ENCODE measurements around the gene GYG1. TPM values are rescaled to one million over a fixed set of nuclear protein-coding genes. Genes with fewer than 3 reads are reported as not detected.
A peak's percentile ranks its signal among the peaks of the same experiment; 100 is the strongest.

The GYG1 gene
- polyA plus RNA-seq, 2 of the 4 experiments (the other 2 are of a cell fraction) = 39.6 to 59.8 TPM

DNA sequence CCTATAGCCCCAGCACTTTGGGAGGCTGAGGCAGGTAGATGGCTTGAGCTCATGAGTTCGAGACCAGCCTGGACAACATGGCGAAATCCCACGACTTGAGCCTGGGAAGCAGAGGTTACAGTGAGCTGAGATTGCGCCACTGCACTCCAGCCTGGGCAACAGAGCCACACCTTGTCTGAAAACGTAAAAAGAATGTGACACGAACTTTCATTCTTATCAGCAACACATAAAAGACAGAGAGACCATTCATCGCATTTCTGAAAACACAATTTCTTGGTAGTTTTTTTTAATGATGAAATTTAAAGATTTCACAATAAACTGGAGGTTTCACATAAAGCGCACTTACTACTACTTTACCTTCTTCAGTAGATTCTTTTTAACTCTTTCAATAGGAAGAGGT, 76.5 kb downstream of the GYG1 start:
- no peaks in the 10 kb centered on the region for H3K9me3 ChIP-seq
- H3K27ac ChIP-seq = no peak overlapping the region
- 90% methylated on average over 8 of the region's 8 CpGs for whole genome bisulfite sequencing (ENCODE audit: missing lambda C conversion rate)
- TF ChIP-seq, protein P1, sequence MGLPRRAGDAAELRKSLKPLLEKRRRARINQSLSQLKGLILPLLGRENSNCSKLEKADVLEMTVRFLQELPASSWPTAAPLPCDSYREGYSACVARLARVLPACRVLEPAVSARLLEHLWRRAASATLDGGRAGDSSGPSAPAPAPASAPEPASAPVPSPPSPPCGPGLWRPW (IDR thresholded peaks at IDR 0.05) = no peak
- FAIRE-seq = no peak
- ChIA-PET POLR2A (no interaction called here), CTCF (no interaction called here)
- no peak overlapping the region for H3K4me3 ChIP-seq
- DNase-seq (ENCODE audit: low read depth in 1 of 2, low spot score in 1 of 2) = peak in 1 of 2 experiments; percentile 16
- no peak overlapping the region for H3K4me2 ChIP-seq
- H3K4me1 ChIP-seq = no peaks in the 10 kb centered on the region
- no peak for ATAC-seq

Other genes starting within 250 kb of the GYG1 start
- gene CPB1, start 163.7 kb upstream of the GYG1 start, polyA plus RNA-seq (2011; rRNA removed) = not detected in 2 replicates
- not detected in 3 replicates for gene CPB1, start 163.7 kb upstream of the GYG1 start, polyA plus RNA-seq (2017; fragmentation: RNase III; extraction: RNeasy Plus Mini Kit Qiagen cat#74134 plus additional on column Dnase treatment)
- not detected in 2 replicates for gene CPA3, start 126.2 kb upstream of the GYG1 start, polyA plus RNA-seq (2011; rRNA removed)
- gene CPA3, start 126.2 kb upstream of the GYG1 start, polyA plus RNA-seq (2017; fragmentation: RNase III; extraction: RNeasy Plus Mini Kit Qiagen cat#74134 plus additional on column Dnase treatment) = not detected in 3 replicates
- 43.9 and 61.6 TPM in 2 replicates for gene HLTF, start 95.0 kb downstream of the GYG1 start, polyA plus RNA-seq (2011; rRNA removed)
- 25.5 to 26.7 TPM (median 26.3 TPM) in 3 replicates for gene HLTF, start 95.0 kb downstream of the GYG1 start, polyA plus RNA-seq (2017; fragmentation: RNase III; extraction: RNeasy Plus Mini Kit Qiagen cat#74134 plus additional on column Dnase treatment)
- 48.0 and 48.8 TPM in 2 replicates for gene HPS3, start 138.1 kb downstream of the GYG1 start, polyA plus RNA-seq (2011; rRNA removed)
- gene HPS3, start 138.1 kb downstream of the GYG1 start, polyA plus RNA-seq (2017; fragmentation: RNase III; extraction: RNeasy Plus Mini Kit Qiagen cat#74134 plus additional on column Dnase treatment) = 25.5 to 28.4 TPM (median 26.1 TPM) in 3 replicates
- gene CP, start 230.3 kb downstream of the GYG1 start, polyA plus RNA-seq (2011; rRNA removed) = 42.6 and 60.3 TPM in 2 replicates
- 2.6 to 5.2 TPM (median 5.1 TPM) in 3 replicates for gene CP, start 230.3 kb downstream of the GYG1 start, polyA plus RNA-seq (2017; fragmentation: RNase III; extraction: RNeasy Plus Mini Kit Qiagen cat#74134 plus additional on column Dnase treatment)